C4-2B (cell line): ENCODE results near the gene SOBP.

Experiments used
- H3K27ac ChIP-seq: fragments of 450-650 bp; 2 replicates; pipeline ENCODE4 v1.5.1; 2017
- ZFX ChIP-seq: fragments of 450-650 bp; IDR thresholded peaks from 2 replicates; pipeline ENCODE4 v1.6.1; 2017
- TF ChIP-seq, protein P1 (sequence below): fragments of 450-650 bp; conservative IDR thresholded peaks from 2 replicates; pipeline ENCODE4 v1.5.1; 2017; ENCODE audit warnings: mild to moderate bottlenecking

Gene SOBP

DNA sequence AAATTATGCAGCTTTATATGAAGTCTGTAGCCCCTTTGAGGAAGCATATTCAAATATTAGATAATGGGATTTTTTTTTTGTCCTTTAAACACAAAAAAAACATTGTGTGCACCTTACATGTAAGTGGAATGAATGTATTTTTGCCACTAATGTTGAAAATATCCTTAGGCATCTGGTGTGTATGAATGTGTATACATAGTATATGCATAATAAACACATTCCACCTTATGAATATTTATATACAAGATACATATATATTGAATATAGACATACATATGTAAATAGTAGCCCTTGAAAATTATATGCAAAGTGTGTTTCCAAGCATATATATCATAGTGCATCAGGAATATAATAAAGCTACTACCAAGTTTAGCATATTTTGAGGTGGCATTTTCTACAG, 94.8 kb downstream of the SOBP start:
- no peak overlapping the region for H3K27ac ChIP-seq
- TF ChIP-seq, protein P1, sequence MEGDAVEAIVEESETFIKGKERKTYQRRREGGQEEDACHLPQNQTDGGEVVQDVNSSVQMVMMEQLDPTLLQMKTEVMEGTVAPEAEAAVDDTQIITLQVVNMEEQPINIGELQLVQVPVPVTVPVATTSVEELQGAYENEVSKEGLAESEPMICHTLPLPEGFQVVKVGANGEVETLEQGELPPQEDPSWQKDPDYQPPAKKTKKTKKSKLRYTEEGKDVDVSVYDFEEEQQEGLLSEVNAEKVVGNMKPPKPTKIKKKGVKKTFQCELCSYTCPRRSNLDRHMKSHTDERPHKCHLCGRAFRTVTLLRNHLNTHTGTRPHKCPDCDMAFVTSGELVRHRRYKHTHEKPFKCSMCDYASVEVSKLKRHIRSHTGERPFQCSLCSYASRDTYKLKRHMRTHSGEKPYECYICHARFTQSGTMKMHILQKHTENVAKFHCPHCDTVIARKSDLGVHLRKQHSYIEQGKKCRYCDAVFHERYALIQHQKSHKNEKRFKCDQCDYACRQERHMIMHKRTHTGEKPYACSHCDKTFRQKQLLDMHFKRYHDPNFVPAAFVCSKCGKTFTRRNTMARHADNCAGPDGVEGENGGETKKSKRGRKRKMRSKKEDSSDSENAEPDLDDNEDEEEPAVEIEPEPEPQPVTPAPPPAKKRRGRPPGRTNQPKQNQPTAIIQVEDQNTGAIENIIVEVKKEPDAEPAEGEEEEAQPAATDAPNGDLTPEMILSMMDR, result no peak
- no peak for TF ChIP-seq ZFX

DNA sequence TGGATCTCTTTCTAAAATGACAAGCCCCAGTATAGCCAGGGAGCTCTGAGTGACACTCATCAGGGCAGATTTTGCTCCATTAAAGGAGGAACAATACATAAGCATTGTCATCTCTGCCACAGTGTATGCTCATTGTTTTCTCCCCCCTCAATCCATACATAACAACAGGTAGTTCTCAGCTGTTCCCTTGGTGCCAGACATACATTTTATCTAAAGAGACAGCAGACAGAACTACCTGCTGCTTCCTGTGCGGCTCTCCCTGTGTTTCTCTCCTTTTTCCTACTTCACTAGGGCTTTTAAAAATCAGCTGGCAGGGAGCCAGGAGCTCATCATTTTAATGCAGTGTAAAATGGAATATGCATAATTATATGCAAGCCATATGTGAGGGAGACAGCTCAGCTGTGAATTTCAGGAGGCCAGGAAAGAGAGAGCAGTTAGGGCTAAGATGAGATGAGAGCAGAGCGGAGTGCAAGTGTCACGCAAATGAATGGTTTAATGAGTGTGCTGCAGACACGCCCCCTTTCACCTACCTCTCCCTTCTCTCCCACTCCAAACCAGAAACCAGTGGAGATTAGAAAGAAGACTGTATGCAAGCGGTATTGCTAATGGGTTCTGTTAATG, 96.0 kb downstream of the SOBP start:
- TF ChIP-seq, protein P1, result no peak
- TF ChIP-seq ZFX, result no peak

DNA sequence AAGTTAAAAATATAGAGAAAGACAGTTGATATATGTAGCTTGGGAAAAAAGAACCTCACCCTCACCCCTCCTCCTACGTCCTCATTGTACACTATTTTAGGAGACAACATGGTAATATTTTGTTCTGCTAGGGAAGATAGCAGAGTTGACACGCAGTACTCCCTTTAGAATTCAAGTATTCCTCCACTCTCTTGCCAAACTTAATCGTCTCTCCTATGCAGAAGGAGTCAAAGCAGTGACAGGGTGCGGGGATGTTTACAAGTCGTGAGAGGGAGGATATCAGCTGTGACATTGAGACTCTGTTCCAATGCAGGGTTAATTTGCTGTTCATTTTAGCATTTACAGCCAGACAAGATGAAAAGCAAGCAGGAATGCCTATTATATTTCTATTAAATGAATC, 97.5 kb downstream of the SOBP start:
- no peak for TF ChIP-seq ZFX
- TF ChIP-seq, protein P1, result no peak
- no peak overlapping the region for H3K27ac ChIP-seq

More for the DNA sequence above, 96.0 kb downstream of the SOBP start:
- H3K27ac ChIP-seq, result no peak overlapping the region

DNA sequence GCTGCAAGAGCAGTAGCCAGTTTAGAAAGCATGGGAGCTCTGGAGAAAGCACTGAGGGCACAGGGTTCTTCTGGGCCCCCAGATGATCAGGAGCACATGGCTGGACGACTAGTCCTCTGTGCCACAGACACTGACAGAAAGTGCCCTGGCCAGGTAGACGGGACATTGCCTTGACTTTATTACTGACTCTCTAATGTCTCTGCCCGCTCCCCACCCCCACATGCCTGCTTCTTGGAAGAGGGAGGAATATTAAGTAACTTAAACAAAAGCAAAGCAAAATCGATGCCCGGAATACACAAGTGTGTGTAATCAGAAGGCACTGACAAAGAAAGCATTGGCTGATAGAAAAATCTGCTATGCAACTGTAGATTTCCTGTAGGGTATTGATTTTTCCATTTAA, 99.3 kb downstream of the SOBP start:
- TF ChIP-seq, protein P1, result no peak
- TF ChIP-seq ZFX, result no peak
- no peak overlapping the region for H3K27ac ChIP-seq

DNA sequence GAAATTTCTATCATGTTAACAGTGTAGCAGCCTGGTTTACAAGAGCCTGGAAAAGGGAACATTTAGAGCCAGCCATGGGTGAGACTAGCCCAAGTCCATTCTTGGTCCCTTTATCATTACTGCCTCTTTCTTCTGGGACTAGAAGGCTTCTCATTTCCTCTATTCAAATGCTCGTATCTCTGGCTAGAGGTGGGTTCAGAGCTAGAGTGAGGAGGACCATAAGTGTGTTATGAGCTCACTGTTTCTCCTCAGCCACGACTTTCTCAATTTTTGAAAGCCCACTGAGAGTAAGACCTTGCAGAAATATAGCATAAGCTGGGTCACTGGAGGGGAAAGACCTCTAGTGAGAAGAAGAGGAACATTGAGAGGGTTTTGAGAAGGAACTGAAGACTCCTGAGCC, 100.0 kb downstream of the SOBP start:
- no peak overlapping the region for H3K27ac ChIP-seq
- TF ChIP-seq, protein P1, result no peak
- TF ChIP-seq ZFX, result no peak

DNA sequence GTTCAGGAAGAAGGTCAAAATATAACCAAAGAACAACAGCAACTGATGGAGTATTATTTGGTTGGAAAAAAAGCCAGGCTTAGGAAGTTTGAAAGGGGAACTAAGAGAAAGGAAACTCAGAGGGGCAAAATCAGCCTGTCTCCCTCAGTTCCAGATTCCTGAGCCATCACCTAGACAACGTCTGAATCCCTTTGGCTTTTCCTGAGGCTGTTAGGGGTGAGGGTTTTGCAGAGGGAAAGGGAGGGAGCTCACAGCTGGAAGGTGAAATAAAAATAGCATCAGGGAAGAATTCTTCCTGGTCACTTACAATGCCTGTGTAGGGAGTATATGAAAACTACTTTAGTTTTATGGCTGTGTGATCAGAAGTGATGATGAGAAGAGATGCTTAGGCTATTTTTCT, 100.5 kb downstream of the SOBP start:
- no peak for TF ChIP-seq ZFX
- TF ChIP-seq, protein P1, result no peak
- no peak overlapping the region for H3K27ac ChIP-seq

DNA sequence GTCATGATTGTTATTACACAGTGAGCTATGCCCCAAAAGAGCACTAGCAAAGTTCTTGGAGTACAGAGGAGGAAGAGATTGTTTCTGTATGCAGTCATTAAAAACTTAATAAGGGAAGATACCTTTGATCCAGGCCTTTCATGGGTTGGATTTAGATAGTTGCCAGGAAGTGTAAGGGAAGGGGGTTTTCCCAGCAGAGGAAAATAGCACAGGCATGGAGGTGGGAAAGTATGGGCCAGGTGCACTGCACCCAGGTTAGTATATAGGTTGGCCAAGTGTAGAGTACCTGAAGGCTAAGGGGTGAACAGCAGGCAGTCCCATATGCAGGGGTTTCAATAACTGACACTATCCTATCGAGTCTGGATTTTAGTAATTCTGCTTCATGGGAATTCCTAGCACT, 101.4 kb downstream of the SOBP start:
- no peak for TF ChIP-seq ZFX
- TF ChIP-seq, protein P1, result no peak
- H3K27ac ChIP-seq, result no peak overlapping the region
